ENCODE results near the gene IFFO2.

IFFO2 gene

GRCh38 chr1:18866846-18867245 is 89.6 kb downstream of the IFFO2 start:
- Histone ChIP-seq H3K27ac (ENCODE audit: low read length) (no peak overlapping the region), H3K36me3 (ENCODE audit: control insufficient read depth, insufficient read depth, low read length) (no peaks in the 10 kb centered on the region), H3K9me3 (ENCODE audit: control insufficient read depth, insufficient read depth, low read length) (no peaks in the 10 kb centered on the region), H3K27me3 (ENCODE audit: control insufficient read depth, insufficient read depth, low read length) (no peaks in the 10 kb centered on the region), H3K4me3 (ENCODE audit: low read length) (no peak overlapping the region), H3K4me1 (ENCODE audit: control insufficient read depth, insufficient read depth, low read length) (no peaks in the 10 kb centered on the region)
- no CpG with 5 or more reads among the region's 3 CpGs for WGBS (ENCODE audit: insufficient coverage, insufficient read length)
- DNase-seq (ENCODE audit: low read depth, low spot score), result no peak

GRCh38 chr1:18866314-18866713 is 90.2 kb downstream of the IFFO2 start:
- Histone ChIP-seq H3K4me1 (ENCODE audit: control insufficient read depth, insufficient read depth, low read length) (no peaks in the 10 kb centered on the region), H3K9me3 (ENCODE audit: control insufficient read depth, insufficient read depth, low read length) (no peaks in the 10 kb centered on the region), H3K27ac (ENCODE audit: low read length) (no peak overlapping the region), H3K36me3 (ENCODE audit: control insufficient read depth, insufficient read depth, low read length) (no peaks in the 10 kb centered on the region), H3K4me3 (ENCODE audit: low read length) (no peak overlapping the region), H3K27me3 (ENCODE audit: control insufficient read depth, insufficient read depth, low read length) (no peaks in the 10 kb centered on the region)
- WGBS (ENCODE audit: insufficient coverage, insufficient read length), result no CpG with 5 or more reads among the region's 6 CpGs
- no peak for DNase-seq (ENCODE audit: low read depth, low spot score)

GRCh38 chr1:18865176-18865575 is 91.3 kb downstream of the IFFO2 start:
- H3K9me3 ChIP-seq (ENCODE audit: control insufficient read depth, insufficient read depth, low read length), result no peaks in the 10 kb centered on the region
- H3K36me3 ChIP-seq (ENCODE audit: control insufficient read depth, insufficient read depth, low read length), result no peaks in the 10 kb centered on the region
- H3K27ac ChIP-seq (ENCODE audit: low read length), result no peak overlapping the region
- H3K4me3 ChIP-seq (ENCODE audit: low read length), result no peak overlapping the region
- H3K4me1 ChIP-seq (ENCODE audit: control insufficient read depth, insufficient read depth, low read length), result no peaks in the 10 kb centered on the region
- WGBS (ENCODE audit: insufficient coverage, insufficient read length), result no CpG with 5 or more reads among the region's 9 CpGs
- DNase-seq (ENCODE audit: low read depth, low spot score), result no peak
- H3K27me3 ChIP-seq (ENCODE audit: control insufficient read depth, insufficient read depth, low read length), result no peaks in the 10 kb centered on the region

DNA sequence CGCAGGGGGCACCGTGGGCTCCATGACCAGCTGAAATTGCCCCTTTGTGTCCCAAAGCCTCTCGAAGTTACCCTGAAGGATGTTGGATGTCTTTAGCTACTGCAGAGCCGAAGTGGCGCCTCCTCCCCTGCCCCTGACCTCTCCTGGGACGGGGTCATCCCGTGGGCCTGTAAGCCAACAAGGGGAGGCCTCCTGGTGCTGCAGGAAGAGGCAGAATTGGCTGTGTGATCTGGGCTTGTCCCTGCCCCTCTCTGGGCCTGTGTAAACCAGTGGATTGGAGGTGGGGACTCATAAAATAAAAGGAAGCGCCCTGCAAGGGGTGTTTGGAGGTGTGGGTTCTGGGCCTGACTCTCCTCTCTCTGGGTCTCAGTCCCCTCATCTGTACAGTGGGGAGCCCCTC is 94.9 kb downstream of the IFFO2 start:
- Histone ChIP-seq H3K4me1 (ENCODE audit: control insufficient read depth, insufficient read depth, low read length) (no peaks in the 10 kb centered on the region), H3K9me3 (ENCODE audit: control insufficient read depth, insufficient read depth, low read length) (no peaks in the 10 kb centered on the region), H3K4me3 (ENCODE audit: low read length) (no peak overlapping the region), H3K27me3 (ENCODE audit: control insufficient read depth, insufficient read depth, low read length) (no peaks in the 10 kb centered on the region), H3K27ac (ENCODE audit: low read length) (no peak overlapping the region), H3K36me3 (ENCODE audit: control insufficient read depth, insufficient read depth, low read length) (no peaks in the 10 kb centered on the region)
- no CpG with 5 or more reads among the region's 8 CpGs for WGBS (ENCODE audit: insufficient coverage, insufficient read length)
- DNase-seq (ENCODE audit: low read depth, low spot score), result no peak

DNA sequence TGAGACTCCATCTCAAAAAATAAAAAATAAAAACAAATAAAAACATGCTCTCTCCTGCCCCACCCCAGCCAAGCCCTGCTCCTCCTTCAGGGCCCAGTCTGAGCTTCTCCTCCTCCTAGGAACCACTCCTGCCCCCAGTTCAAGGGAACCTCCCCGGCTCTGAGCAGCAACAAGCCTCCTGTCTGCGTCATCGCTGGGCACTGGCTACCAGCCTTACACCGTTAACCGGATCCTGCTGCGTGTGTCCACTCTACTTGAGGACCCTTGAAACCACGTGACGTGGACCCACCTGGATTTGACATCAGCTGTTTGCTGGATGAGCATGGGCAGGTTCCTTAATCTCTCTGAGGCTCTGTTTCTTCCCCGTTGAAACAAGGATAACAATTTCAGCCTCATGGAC is 95.4 kb downstream of the IFFO2 start:
- Histone ChIP-seq H3K4me3 (ENCODE audit: low read length) (no peak overlapping the region), H3K9me3 (ENCODE audit: control insufficient read depth, insufficient read depth, low read length) (no peaks in the 10 kb centered on the region), H3K4me1 (ENCODE audit: control insufficient read depth, insufficient read depth, low read length) (no peaks in the 10 kb centered on the region), H3K27ac (ENCODE audit: low read length) (no peak overlapping the region), H3K36me3 (ENCODE audit: control insufficient read depth, insufficient read depth, low read length) (no peaks in the 10 kb centered on the region), H3K27me3 (ENCODE audit: control insufficient read depth, insufficient read depth, low read length) (no peaks in the 10 kb centered on the region)
- no CpG with 5 or more reads among the region's 9 CpGs for WGBS (ENCODE audit: insufficient coverage, insufficient read length)
- no peak for DNase-seq (ENCODE audit: low read depth, low spot score)

DNA sequence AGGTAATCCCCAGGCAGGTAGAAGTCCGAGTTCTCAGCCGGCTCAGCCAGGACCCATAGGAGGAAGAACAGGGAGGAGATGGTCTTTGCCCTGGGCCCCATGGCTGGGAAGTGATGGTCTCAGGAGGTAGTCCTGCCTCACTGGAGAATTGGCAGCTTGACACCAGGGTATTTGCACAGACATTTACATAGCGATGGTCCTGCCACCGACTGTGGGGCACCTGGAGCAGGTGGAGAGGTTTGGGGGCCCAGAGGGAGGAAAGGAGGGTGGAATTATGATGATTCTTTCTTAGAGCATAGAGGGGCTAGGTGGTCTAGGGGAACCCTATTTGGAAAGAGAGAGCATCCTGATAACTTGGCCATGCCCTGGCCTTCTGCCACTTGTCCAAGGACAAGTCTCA is 96.9 kb downstream of the IFFO2 start, which contains the start of gene TAS1R2:
Gene TAS1R2 (minus strand): TSS at position 101 of the 400 bp plus-strand sequence. CDS start 0 bp downstream, at position 101.
- Histone ChIP-seq H3K27me3 (ENCODE audit: control insufficient read depth, insufficient read depth, low read length) (no peaks in the 10 kb centered on the region), H3K9me3 (ENCODE audit: control insufficient read depth, insufficient read depth, low read length) (no peaks in the 10 kb centered on the region), H3K36me3 (ENCODE audit: control insufficient read depth, insufficient read depth, low read length) (no peaks in the 10 kb centered on the region), H3K4me1 (ENCODE audit: control insufficient read depth, insufficient read depth, low read length) (no peaks in the 10 kb centered on the region), H3K4me3 (ENCODE audit: low read length) (no peak within 1 kb of the TSS), H3K27ac (ENCODE audit: low read length) (no peak within 1 kb of the TSS)
- no peak for DNase-seq (ENCODE audit: low read depth, low spot score)
- WGBS (ENCODE audit: insufficient coverage, insufficient read length), result no CpG with 5 or more reads among the region's 4 CpGs

- no peak for DNase-seq (ENCODE audit: low read depth, low spot score)
- no peaks in the 10 kb centered on the region for H3K36me3 ChIP-seq (ENCODE audit: control insufficient read depth, insufficient read depth, low read length)
- H3K27me3 ChIP-seq (ENCODE audit: control insufficient read depth, insufficient read depth, low read length), result no peaks in the 10 kb centered on the region
- no peaks in the 10 kb centered on the region for H3K9me3 ChIP-seq (ENCODE audit: control insufficient read depth, insufficient read depth, low read length)
- no peaks in the 10 kb centered on the region for H3K4me1 ChIP-seq (ENCODE audit: control insufficient read depth, insufficient read depth, low read length)
- 100% methylated on average over 4 of the region's 7 CpGs for WGBS (ENCODE audit: insufficient coverage, insufficient read length)
- no peak overlapping the region for H3K4me3 ChIP-seq (ENCODE audit: low read length)
- H3K27ac ChIP-seq (ENCODE audit: low read length), result no peak overlapping the region
Measured at GRCh38 chr1:18858070-18858688, 98.3 kb downstream of the IFFO2 start.

GRCh38 chr1:18856435-18856834 is 100.0 kb downstream of the IFFO2 start:
- H3K4me3 ChIP-seq (ENCODE audit: low read length), result no peak overlapping the region
- no peaks in the 10 kb centered on the region for H3K36me3 ChIP-seq (ENCODE audit: control insufficient read depth, insufficient read depth, low read length)
- no peaks in the 10 kb centered on the region for H3K4me1 ChIP-seq (ENCODE audit: control insufficient read depth, insufficient read depth, low read length)
- WGBS (ENCODE audit: insufficient coverage, insufficient read length), result no CpG with 5 or more reads among the region's 1 CpG
- DNase-seq (ENCODE audit: low read depth, low spot score), result no peak
- no peaks in the 10 kb centered on the region; the same call in 1 of the 2 replicates for H3K27me3 ChIP-seq (ENCODE audit: control insufficient read depth, insufficient read depth, low read length)
- no peaks in the 10 kb centered on the region for H3K9me3 ChIP-seq (ENCODE audit: control insufficient read depth, insufficient read depth, low read length)
- no peak overlapping the region for H3K27ac ChIP-seq (ENCODE audit: low read length)

GRCh38 chr1:18855573-18855972 is 100.9 kb downstream of the IFFO2 start:
- no peaks in the 10 kb centered on the region; the same call in 1 of the 2 replicates for H3K27me3 ChIP-seq (ENCODE audit: control insufficient read depth, insufficient read depth, low read length)
- no peak overlapping the region for H3K4me3 ChIP-seq (ENCODE audit: low read length)
- H3K27ac ChIP-seq (ENCODE audit: low read length), result no peak overlapping the region
- H3K4me1 ChIP-seq (ENCODE audit: control insufficient read depth, insufficient read depth, low read length), result no peaks in the 10 kb centered on the region
- no peaks in the 10 kb centered on the region for H3K9me3 ChIP-seq (ENCODE audit: control insufficient read depth, insufficient read depth, low read length)
- no peaks in the 10 kb centered on the region for H3K36me3 ChIP-seq (ENCODE audit: control insufficient read depth, insufficient read depth, low read length)
- DNase-seq (ENCODE audit: low read depth, low spot score), result no peak
- WGBS (ENCODE audit: insufficient coverage, insufficient read length), result no CpG with 5 or more reads among the region's 6 CpGs

DNA sequence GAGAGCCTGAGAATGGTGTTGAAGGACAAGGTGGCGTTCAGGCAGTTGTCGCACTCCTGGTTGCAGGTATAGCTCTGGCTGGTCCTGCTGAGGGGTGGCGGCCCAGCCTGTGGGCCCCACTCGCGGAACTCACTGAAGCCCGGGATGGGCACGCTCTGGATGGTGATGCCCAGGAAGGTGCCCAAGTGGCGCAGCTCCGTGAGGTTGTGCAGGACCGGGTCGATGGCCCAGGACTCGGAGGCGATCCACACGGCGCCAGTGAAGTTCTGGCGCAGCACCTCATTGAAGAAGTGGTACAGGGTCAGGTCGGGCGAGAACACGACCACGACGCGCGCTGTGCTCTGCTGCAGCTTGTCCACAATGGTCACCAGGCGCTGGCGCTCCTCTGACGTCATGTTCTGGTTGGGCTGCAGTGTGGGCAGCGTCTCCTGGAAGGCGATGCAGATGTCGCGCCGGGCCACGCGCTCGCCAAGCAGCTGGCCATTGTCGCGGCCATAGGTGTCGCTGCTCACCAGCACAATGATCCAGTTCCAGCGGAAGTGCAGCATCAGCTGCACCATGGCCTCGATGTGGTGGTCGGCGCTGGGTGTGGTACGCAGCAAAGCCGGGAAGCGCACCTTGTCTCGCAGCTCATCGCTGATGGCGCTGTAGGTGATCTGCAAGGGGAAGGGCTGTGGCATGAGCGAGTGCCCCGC is 102.0 kb downstream of the IFFO2 start:
- Histone ChIP-seq H3K9me3 (ENCODE audit: control insufficient read depth, insufficient read depth, low read length) (no peaks in the 10 kb centered on the region), H3K27ac (ENCODE audit: low read length) (no peak overlapping the region), H3K36me3 (ENCODE audit: control insufficient read depth, insufficient read depth, low read length) (no peaks in the 10 kb centered on the region), H3K4me3 (ENCODE audit: low read length) (no peak overlapping the region), H3K4me1 (ENCODE audit: control insufficient read depth, insufficient read depth, low read length) (no peaks in the 10 kb centered on the region), H3K27me3 (ENCODE audit: control insufficient read depth, insufficient read depth, low read length) (no peaks in the 10 kb centered on the region; the same call in 1 of the 2 replicates)
- no CpG with 5 or more reads among the region's 49 CpGs for WGBS (ENCODE audit: insufficient coverage, insufficient read length)
- DNase-seq (ENCODE audit: low read depth, low spot score), result no peak

Measured in iPS DF 6.9 (cell line).